SW 1271 (cell line): ENCODE measurements around the gene HHAT.
A peak's percentile ranks its signal among the peaks of the same experiment; 100 is the strongest.
"Not testable (repeated sequence)": the region's sequence is repeated elsewhere in the genome, so short reads cannot be mapped to it uniquely, and the experiment has no call there.

Experiments used
- DNase-seq, 2 experiments: peaks; one replicate each; lab custom pipeline; 2025; lab: John Stamatoyannopoulos, UW

Gene HHAT

GRCh38 chr1:210647406-210648333 lies 319.0 kb downstream of the HHAT start:
- no peak for DNase-seq

GRCh38 chr1:210648588-210649269 lies 320.0 kb downstream of the HHAT start:
- DNase-seq, result no peak

- DNase-seq, result no peak
These were observed 321.7 kb downstream of the HHAT start for GRCh38 chr1:210650403-210650802.

GRCh38 chr1:210652329-210652954 lies 323.7 kb downstream of the HHAT start:
- DNase-seq, result no peak

GRCh38 chr1:210653771-210654170 lies 325.1 kb downstream of the HHAT start:
- no peak for DNase-seq

GRCh38 chr1:210654176-210654981 lies 325.7 kb downstream of the HHAT start:
- DNase-seq, result no peak

- peak in 1 of 2 experiments; percentile 4 for DNase-seq
These were observed 326.8 kb downstream of the HHAT start for GRCh38 chr1:210655511-210655910.

- DNase-seq, result no peak
These were observed 329.1 kb downstream of the HHAT start for GRCh38 chr1:210657806-210658205.

GRCh38 chr1:210661520-210661919 lies 332.8 kb downstream of the HHAT start:
- DNase-seq, result not testable (repeated sequence)

- DNase-seq, result no peak
These were observed 333.8 kb downstream of the HHAT start for GRCh38 chr1:210662291-210663050.

GRCh38 chr1:210663730-210664573 lies 335.2 kb downstream of the HHAT start:
- no peak for DNase-seq

GRCh38 chr1:210669951-210670350 lies 341.2 kb downstream of the HHAT start:
- DNase-seq, result no peak

GRCh38 chr1:210674151-210674550 lies 345.4 kb downstream of the HHAT start:
- no peak for DNase-seq

GRCh38 chr1:210676539-210676938 lies 347.8 kb downstream of the HHAT start:
- no peak for DNase-seq

GRCh38 chr1:210677533-210677932 lies 348.8 kb downstream of the HHAT start:
- DNase-seq, result no peak

GRCh38 chr1:210678306-210678705 lies 349.6 kb downstream of the HHAT start:
- DNase-seq, result no peak

- DNase-seq, result no peak
These were observed 352.5 kb downstream of the HHAT start for GRCh38 chr1:210681158-210681557.

- no peak for DNase-seq
These were observed 354.8 kb downstream of the HHAT start for GRCh38 chr1:210683403-210684047.

- DNase-seq, result no peak
These were observed 356.0 kb downstream of the HHAT start for GRCh38 chr1:210684466-210685294.
